ENCODE data around the gene TBC1D22A. TPM values are rescaled to one million over a fixed set of nuclear protein-coding genes. Genes with fewer than 3 reads are reported as not detected.

Gene TBC1D22A
- total RNA-seq, 1 donor from 2014 or later: 34.1 TPM

DNA sequence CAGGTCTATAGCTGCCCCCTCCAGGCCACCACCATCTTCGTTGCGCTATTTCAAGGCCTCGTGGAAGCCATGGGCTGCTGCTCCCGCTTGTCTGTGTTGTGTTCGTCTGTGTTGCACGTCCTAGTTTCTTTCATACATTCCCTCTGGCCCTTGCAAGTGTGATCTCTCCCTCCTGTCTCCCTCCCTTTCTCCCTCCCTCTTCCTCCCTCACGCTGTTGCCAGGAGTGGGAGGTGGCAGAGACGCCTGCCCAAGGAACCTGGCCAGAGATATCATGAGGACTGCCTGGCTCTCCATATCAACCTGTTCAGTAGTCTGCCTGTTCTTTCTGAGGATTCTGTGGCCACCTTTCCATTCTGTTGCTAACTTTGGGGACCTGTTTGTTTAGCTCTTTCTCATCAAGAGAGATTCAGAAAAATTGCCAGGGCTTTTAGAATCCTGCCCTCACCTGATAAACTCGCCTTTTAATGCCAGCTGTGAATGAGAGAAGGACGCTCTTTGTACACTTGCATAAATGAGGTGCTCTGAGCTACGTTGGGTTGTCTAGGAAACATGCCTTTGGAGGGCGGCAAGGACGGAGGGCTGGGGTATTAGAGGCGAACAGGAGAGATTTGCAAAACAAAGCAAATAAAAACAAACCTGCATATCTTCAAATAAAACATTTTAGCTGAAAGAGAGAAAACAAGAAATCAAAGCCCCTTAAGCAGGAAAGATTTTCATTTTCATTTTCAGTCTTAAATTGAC lies 185.2 kb downstream of the TBC1D22A start:
- Histone ChIP-seq H3K36me3 (peaks cover 16% of the 10 kb centered on the region), H3K4me1 (peaks cover 10% of the 10 kb centered on the region), H3K9me3 (no peaks in the 10 kb centered on the region), H3K4me3 (no peak overlapping the region), H3K27me3 (ENCODE audit: low read depth) (no peaks in the 10 kb centered on the region), H3K27ac (no peak overlapping the region)
- TF ChIP-seq, protein P1, sequence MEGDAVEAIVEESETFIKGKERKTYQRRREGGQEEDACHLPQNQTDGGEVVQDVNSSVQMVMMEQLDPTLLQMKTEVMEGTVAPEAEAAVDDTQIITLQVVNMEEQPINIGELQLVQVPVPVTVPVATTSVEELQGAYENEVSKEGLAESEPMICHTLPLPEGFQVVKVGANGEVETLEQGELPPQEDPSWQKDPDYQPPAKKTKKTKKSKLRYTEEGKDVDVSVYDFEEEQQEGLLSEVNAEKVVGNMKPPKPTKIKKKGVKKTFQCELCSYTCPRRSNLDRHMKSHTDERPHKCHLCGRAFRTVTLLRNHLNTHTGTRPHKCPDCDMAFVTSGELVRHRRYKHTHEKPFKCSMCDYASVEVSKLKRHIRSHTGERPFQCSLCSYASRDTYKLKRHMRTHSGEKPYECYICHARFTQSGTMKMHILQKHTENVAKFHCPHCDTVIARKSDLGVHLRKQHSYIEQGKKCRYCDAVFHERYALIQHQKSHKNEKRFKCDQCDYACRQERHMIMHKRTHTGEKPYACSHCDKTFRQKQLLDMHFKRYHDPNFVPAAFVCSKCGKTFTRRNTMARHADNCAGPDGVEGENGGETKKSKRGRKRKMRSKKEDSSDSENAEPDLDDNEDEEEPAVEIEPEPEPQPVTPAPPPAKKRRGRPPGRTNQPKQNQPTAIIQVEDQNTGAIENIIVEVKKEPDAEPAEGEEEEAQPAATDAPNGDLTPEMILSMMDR (IDR thresholded peaks at IDR 0.05): no peak
- DNase-seq (no peak), ATAC-seq (no peak)
- intact Hi-C loops (cut with DNase I): no loop called here

DNA sequence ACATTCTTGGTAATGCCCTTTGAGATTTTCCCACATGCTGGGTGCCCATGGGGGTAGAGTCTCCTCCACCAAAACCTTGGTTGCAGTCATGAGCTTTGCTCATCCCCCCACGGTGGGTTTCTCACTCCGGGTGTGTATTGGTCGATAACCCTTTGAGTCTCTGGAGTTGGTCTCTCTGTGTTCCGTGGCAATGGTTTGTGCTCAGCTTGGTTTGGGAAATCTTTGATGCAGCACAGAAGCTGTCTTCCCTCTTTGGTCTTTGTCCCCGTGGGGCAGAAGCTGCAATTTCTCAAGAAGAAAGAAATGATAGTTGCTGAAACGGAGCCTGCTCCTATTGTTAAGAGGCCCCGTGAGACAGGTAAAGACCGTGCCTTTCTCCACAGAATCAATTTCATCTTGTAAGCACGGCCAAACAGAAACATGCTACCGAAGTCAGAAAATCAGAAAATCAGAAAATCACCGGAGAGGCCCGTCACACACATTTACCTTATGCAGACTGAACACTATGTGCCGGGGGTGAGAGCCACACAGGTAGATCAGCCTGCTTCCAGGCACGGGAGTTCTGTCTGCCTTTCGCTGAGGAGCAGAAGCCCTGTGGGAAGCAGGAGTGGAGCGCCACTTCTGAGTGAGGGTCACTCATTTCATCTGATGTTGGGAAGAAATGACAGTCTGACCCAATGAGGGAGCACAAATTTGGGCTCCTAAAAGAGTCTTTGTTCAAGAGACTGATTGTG lies 186.1 kb downstream of the TBC1D22A start:
- intact Hi-C loops (cut with DNase I): no loop called here
- Histone ChIP-seq H3K27ac (no peak overlapping the region), H3K9me3 (no peaks in the 10 kb centered on the region)

GRCh38 chr22:46951350-46951749 lies 188.9 kb downstream of the TBC1D22A start:
- H3K9me3 ChIP-seq: no peaks in the 10 kb centered on the region
- DNase-seq (no peak), ATAC-seq (no peak)
- no peaks in the 10 kb centered on the region for H3K27me3 ChIP-seq (ENCODE audit: low read depth)
- peaks cover 16% of the 10 kb centered on the region for H3K36me3 ChIP-seq
- intact Hi-C loops (cut with DNase I): no loop called here
- H3K4me3 ChIP-seq: no peak overlapping the region
- H3K4me1 ChIP-seq: no peaks in the 10 kb centered on the region
- TF ChIP-seq, protein P1 (IDR thresholded peaks at IDR 0.05): no peak
- no peak overlapping the region for H3K27ac ChIP-seq

More for the DNA sequence above, 186.1 kb downstream of the TBC1D22A start:
- H3K27me3 ChIP-seq (ENCODE audit: low read depth): no peaks in the 10 kb centered on the region
- no peak overlapping the region for H3K4me3 ChIP-seq
- peaks cover 1% of the 10 kb centered on the region for H3K4me1 ChIP-seq
- ATAC-seq (no peak), DNase-seq (no peak)
- TF ChIP-seq, protein P1 (IDR thresholded peaks at IDR 0.05): no peak
- peaks cover 16% of the 10 kb centered on the region for H3K36me3 ChIP-seq

- H3K4me1 ChIP-seq: no peaks in the 10 kb centered on the region
- H3K27me3 ChIP-seq (ENCODE audit: low read depth): no peaks in the 10 kb centered on the region
- ATAC-seq: no peak
- TF ChIP-seq, protein P1 (IDR thresholded peaks at IDR 0.05): no peak
- H3K36me3 ChIP-seq: peaks cover 18% of the 10 kb centered on the region
- no peak overlapping the region for H3K27ac ChIP-seq
- H3K4me3 ChIP-seq: no peak overlapping the region
- DNase-seq: no peak
- H3K9me3 ChIP-seq: no peaks in the 10 kb centered on the region
- intact Hi-C loops (cut with DNase I): no loop called here
Observed at GRCh38 chr22:46951973-46952372, 189.5 kb downstream of the TBC1D22A start.

DNA sequence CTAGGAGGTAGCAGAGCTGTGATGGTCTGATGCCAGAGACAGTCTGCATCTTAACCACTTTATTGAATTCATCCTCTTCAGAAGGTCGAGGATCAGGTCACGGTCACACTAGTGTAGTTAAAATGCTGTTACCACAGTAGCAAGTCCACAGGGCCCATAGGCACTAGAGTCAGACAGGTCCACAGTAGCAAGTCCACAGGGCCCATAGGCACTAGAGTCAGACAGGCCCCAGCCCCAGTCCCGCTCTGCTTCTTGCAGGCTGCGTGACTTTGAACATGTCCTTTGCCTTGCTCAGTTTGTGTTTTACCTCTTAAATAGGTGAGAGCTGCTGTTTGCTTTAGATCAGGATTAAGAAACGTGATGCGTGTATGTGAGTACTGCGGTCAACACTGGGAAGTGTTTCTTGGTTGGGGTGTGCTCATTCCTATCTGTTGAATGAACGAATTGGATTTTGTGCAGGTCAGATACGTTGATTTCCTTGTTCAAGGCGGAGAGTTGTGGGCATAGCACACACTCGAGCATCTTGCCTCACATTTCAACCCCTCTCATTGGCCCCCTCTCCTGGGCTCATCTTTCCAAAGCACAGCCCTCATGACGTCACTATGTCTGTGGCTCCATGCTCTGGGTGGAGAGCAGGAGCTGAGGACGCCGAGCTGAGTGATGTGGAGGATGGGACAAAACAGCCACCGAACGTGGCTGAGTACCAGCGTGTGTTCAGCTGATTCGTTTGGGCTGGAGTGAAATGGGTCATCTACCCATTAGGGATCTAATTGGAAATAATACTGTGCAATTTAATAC lies 191.7 kb downstream of the TBC1D22A start:
- no peak for DNase-seq
- intact Hi-C loops (cut with DNase I): no loop called here
- Histone ChIP-seq H3K27me3 (ENCODE audit: low read depth) (no peaks in the 10 kb centered on the region), H3K4me1 (no peaks in the 10 kb centered on the region), H3K27ac (no peak overlapping the region), H3K4me3 (no peak overlapping the region), H3K9me3 (no peaks in the 10 kb centered on the region), H3K36me3 (peaks cover 16% of the 10 kb centered on the region)
- TF ChIP-seq, protein P1 (IDR thresholded peaks at IDR 0.05): no peak
- ATAC-seq: no peak

Measured in lower lobe of right lung (tissue), 2 donors.